ENCODE data around the gene FOXC1. TPM values are rescaled to one million over a fixed set of nuclear protein-coding genes. Genes with fewer than 3 reads are reported as not detected.

FOXC1 gene
- total RNA-seq, 1 donor: 2.2 TPM

DNA sequence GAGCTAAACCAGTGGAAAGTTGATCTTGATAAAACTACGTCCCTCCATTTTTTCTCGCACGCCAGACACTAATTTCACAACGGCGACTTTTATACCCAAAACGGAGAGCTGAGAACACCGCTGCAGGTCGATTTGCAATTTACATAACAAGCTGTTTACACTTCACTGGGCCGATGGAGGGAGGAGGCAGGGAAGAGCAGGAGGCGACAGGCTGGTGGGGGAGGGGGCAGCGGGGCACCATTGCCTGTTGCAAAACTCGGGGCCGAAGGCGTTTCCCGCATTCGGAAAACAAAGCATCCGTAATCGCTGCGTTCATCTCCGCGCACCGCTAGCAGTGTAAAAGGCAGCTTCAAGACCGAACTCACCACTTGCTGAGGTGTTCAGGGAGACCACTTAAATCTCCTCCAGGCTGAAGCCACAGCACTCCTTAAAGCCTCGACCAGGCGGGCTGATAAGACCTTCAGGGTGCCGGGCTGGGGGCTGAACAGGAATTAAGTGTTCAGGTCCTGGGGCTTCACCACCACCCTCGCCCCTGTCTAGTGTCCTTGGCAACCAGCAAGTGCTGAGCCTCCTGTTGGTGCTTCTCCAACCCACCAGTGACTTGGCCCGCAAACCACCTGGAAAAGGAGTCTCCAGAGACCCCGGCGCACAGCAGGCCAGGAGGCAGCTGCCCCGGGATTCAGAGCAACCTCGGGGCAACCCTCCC is 2.0 kb upstream of the FOXC1 start:
- TF ChIP-seq, protein P1, sequence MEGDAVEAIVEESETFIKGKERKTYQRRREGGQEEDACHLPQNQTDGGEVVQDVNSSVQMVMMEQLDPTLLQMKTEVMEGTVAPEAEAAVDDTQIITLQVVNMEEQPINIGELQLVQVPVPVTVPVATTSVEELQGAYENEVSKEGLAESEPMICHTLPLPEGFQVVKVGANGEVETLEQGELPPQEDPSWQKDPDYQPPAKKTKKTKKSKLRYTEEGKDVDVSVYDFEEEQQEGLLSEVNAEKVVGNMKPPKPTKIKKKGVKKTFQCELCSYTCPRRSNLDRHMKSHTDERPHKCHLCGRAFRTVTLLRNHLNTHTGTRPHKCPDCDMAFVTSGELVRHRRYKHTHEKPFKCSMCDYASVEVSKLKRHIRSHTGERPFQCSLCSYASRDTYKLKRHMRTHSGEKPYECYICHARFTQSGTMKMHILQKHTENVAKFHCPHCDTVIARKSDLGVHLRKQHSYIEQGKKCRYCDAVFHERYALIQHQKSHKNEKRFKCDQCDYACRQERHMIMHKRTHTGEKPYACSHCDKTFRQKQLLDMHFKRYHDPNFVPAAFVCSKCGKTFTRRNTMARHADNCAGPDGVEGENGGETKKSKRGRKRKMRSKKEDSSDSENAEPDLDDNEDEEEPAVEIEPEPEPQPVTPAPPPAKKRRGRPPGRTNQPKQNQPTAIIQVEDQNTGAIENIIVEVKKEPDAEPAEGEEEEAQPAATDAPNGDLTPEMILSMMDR (IDR thresholded peaks at IDR 0.05; ENCODE audit: insufficient read depth, low read depth, low read length): no peak
- DNase-seq (ENCODE audit: low read depth): no peak
- H3K4me3 ChIP-seq (ENCODE audit: low read depth, low read length): no peak overlapping the region

DNA sequence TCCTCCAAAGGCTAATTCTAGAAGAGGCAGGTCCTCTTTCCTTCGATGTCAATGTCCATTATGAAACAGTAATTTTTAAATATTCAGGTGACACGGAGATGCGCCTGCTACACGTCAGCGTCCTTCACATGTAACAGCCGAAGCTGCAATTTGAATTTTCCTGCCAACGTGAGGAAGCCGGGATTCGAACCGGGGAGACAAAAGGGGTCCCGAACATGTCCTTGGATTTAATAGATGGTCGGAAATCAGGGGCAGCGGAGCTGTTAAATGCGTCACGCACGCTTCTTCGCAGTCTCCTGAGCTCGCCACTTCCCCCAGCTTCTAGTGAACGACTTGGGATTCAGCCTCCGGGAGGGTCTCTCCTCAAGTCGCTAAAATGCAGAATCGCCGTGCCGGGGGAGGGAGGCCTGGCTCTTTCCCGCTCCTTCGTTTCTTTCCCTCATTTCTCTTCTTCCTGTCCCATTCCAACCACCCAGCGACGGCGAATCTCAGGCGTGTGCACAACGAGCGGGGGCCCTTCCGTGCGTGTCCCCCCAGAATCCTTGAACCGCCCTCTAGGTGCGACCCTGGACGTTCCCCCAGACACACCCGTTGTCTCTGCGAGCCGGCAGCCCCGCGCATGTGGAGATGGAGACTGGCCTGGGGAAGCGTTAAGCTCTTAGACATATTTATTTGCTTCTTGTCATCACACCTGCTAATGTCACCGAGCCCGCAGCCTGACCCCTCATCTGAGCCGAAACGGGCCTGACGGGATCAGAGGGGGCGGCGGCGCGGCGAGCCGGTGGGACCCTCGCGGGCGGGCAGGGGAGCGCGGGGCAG is 1.3 kb upstream of the FOXC1 start:
- TF ChIP-seq, protein P1 (IDR thresholded peaks at IDR 0.05; ENCODE audit: insufficient read depth, low read depth, low read length): no peak
- no peak for DNase-seq (ENCODE audit: low read depth)
- H3K4me3 ChIP-seq (ENCODE audit: low read depth, low read length): no peak overlapping the region

- peak overlapping the region; percentile 33 for H3K4me3 ChIP-seq (ENCODE audit: low read depth, low read length)
- no peak for DNase-seq (ENCODE audit: low read depth)
- TF ChIP-seq, protein P1 (IDR thresholded peaks at IDR 0.05; ENCODE audit: insufficient read depth, low read depth, low read length): no peak
Measured at GRCh38 chr6:1609041-1609647, 571 bp upstream of the FOXC1 start.

GRCh38 chr6:1610497-1611321 is 994 bp downstream of the FOXC1 start:
- H3K4me3 ChIP-seq (ENCODE audit: low read depth, low read length): peak overlapping the region; percentile 51
- no peak for DNase-seq (ENCODE audit: low read depth)
- TF ChIP-seq, protein P1 (IDR thresholded peaks at IDR 0.05; ENCODE audit: insufficient read depth, low read depth, low read length): no peak

GRCh38 chr6:1611322-1611571 is 1.5 kb downstream of the FOXC1 start:
- H3K4me3 ChIP-seq (ENCODE audit: low read depth, low read length): no peak overlapping the region
- DNase-seq (ENCODE audit: low read depth): no peak
- TF ChIP-seq, protein P1 (IDR thresholded peaks at IDR 0.05; ENCODE audit: insufficient read depth, low read depth, low read length): no peak

DNA sequence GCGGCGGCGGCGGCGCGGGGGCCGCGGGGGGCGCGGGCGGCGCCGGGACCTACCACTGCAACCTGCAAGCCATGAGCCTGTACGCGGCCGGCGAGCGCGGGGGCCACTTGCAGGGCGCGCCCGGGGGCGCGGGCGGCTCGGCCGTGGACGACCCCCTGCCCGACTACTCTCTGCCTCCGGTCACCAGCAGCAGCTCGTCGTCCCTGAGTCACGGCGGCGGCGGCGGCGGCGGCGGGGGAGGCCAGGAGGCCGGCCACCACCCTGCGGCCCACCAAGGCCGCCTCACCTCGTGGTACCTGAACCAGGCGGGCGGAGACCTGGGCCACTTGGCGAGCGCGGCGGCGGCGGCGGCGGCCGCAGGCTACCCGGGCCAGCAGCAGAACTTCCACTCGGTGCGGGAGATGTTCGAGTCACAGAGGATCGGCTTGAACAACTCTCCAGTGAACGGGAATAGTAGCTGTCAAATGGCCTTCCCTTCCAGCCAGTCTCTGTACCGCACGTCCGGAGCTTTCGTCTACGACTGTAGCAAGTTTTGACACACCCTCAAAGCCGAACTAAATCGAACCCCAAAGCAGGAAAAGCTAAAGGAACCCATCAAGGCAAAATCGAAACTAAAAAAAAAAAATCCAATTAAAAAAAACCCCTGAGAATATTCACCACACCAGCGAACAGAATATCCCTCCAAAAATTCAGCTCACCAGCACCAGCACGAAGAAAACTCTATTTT is 2.0 kb downstream of the FOXC1 start:
- peak; percentile 44 for DNase-seq (ENCODE audit: low read depth)
- TF ChIP-seq, protein P1 (IDR thresholded peaks at IDR 0.05; ENCODE audit: insufficient read depth, low read depth, low read length): no peak
- peak overlapping the region; percentile 55 for H3K4me3 ChIP-seq (ENCODE audit: low read depth, low read length)

All from fibroblast of villous mesenchyme (primary cell).